HFFc6 (cell line): ENCODE results near the gene CCDC200. TPM values are rescaled to one million over a fixed set of nuclear protein-coding genes. Genes with fewer than 3 reads are reported as not detected.
A peak's percentile ranks its signal among the peaks of the same experiment; 100 is the strongest.

Experiments used
- DNase-seq: peaks from one replicate; pipeline ENCODE4 v3.0.0-alpha.2; 2018
- H3K27ac Mint-ChIP-seq: 2 replicates; pipeline ENCODE4 v1.8.0; 2020; ENCODE audit warnings: mild to moderate bottlenecking, mixed read lengths
- H3K27me3 Mint-ChIP-seq: 2 replicates; pipeline ENCODE4 v1.8.0; 2021; ENCODE audit warnings: mild to moderate bottlenecking, moderate library complexity, mixed read lengths; ENCODE audit not compliant: insufficient read depth
- H3K36me3 Mint-ChIP-seq: 2 replicates; pipeline ENCODE4 v1.8.0; 2021; ENCODE audit warnings: low read depth, mixed read lengths
- H3K4me1 Mint-ChIP-seq: 2 replicates; pipeline ENCODE4 v1.8.0; 2020; ENCODE audit warnings: low read depth, mixed read lengths
- H3K4me3 Mint-ChIP-seq: 2 replicates; pipeline ENCODE4 v1.8.0; 2020; ENCODE audit warnings: mild to moderate bottlenecking, moderate library complexity, mixed read lengths
- H3K9me3 Mint-ChIP-seq: 2 replicates; pipeline ENCODE4 v1.8.0; 2020; ENCODE audit warnings: mild to moderate bottlenecking, mixed read lengths
- CTCF ChIP-seq: fragments of 200-600 bp; sonication (generic); IDR thresholded peaks from 2 replicates; pipeline ENCODE4 v1.5.0; 2021; ENCODE audit warnings: antibody characterized with exemption, mild to moderate bottlenecking
- total RNA-seq, 6 experiments: library from RNA; stranded (reverse); fragmentation: NEBNext Ultra II Directional; extraction: Animal tissue kit (Norgen Biotek cat#: 25700); gene quantifications; 2 replicates in 1 of 6; 3 replicates in 5 of 6; pipeline ENCODE4 v1.2.3, GENCODE V29; 2021

The CCDC200 gene
- total RNA-seq, 6 experiments from 2014 or later: not detected

GRCh38 chr17:43217614-43218087 is 10.8 kb downstream of the CCDC200 start:
- Mint-ChIP-seq H3K4me3 (no peak overlapping the region), H3K9me3 (no peaks in the 10 kb centered on the region), H3K27me3 (no peaks in the 10 kb centered on the region; the same call in 1 of the 2 replicates), H3K4me1 (peaks cover 15% of the 10 kb centered on the region), H3K27ac (peak overlapping the region; percentile 52; the same call in 1 of the 2 replicates), H3K36me3 (peaks cover 14% of the 10 kb centered on the region)
- no peak for DNase-seq
- TF ChIP-seq CTCF: no peak

GRCh38 chr17:43216762-43217613 is 11.4 kb downstream of the CCDC200 start:
- Mint-ChIP-seq H3K27ac (no peak overlapping the region), H3K36me3 (peaks cover 21% of the 10 kb centered on the region), H3K27me3 (no peaks in the 10 kb centered on the region; the same call in 1 of the 2 replicates), H3K9me3 (no peaks in the 10 kb centered on the region), H3K4me3 (no peak overlapping the region), H3K4me1 (peaks cover 21% of the 10 kb centered on the region)
- DNase-seq: no peak
- TF ChIP-seq CTCF: no peak

- peaks cover 25% of the 10 kb centered on the region for H3K4me1 Mint-ChIP-seq
- H3K27me3 Mint-ChIP-seq: no peaks in the 10 kb centered on the region; the same call in 1 of the 2 replicates
- DNase-seq: no peak
- no peak overlapping the region for H3K4me3 Mint-ChIP-seq
- no peaks in the 10 kb centered on the region for H3K9me3 Mint-ChIP-seq
- peaks cover 21% of the 10 kb centered on the region for H3K36me3 Mint-ChIP-seq
- TF ChIP-seq CTCF: no peak
- H3K27ac Mint-ChIP-seq: no peak overlapping the region
These were observed 12.1 kb downstream of the CCDC200 start for GRCh38 chr17:43216369-43216761.

GRCh38 chr17:43215341-43215740 is 13.1 kb downstream of the CCDC200 start:
- no peak overlapping the region for H3K4me3 Mint-ChIP-seq
- TF ChIP-seq CTCF: no peak
- peaks cover 21% of the 10 kb centered on the region for H3K36me3 Mint-ChIP-seq
- no peaks in the 10 kb centered on the region for H3K9me3 Mint-ChIP-seq
- H3K27ac Mint-ChIP-seq: no peak overlapping the region
- H3K4me1 Mint-ChIP-seq: peaks cover 35% of the 10 kb centered on the region
- DNase-seq: no peak
- H3K27me3 Mint-ChIP-seq: no peaks in the 10 kb centered on the region; the same call in 1 of the 2 replicates

GRCh38 chr17:43213545-43213944 is 14.9 kb downstream of the CCDC200 start:
- Mint-ChIP-seq H3K36me3 (peaks cover 33% of the 10 kb centered on the region), H3K9me3 (no peaks in the 10 kb centered on the region), H3K27ac (peak overlapping the region; percentile 45; the same call in 1 of the 2 replicates), H3K4me1 (peaks cover 42% of the 10 kb centered on the region), H3K4me3 (peak overlapping the region; percentile 94), H3K27me3 (no peaks in the 10 kb centered on the region; the same call in 1 of the 2 replicates)
- DNase-seq: no peak
- no peak for TF ChIP-seq CTCF
